Gastrocnemius medialis (tissue), 4 donors: ENCODE data around the gene GADD45B. TPM values are rescaled to one million over a fixed set of nuclear protein-coding genes. Genes with fewer than 3 reads are reported as not detected.
"Not testable (repeated sequence)": the region's sequence is repeated elsewhere in the genome, so short reads cannot be mapped to it uniquely, and the experiment has no call there.

Experiments
- ATAC-seq, 2 donors: fragments of 150-250 bp; one replicate each; pipeline ENCODE4 v1.9.1; 2016
- DNase-seq, 2 donors: peaks; one replicate each; pipeline ENCODE4 v3.0.0-alpha.2; 2019
- H3K27ac ChIP-seq, 4 donors: fragments of 200-600 bp; sonication (generic); 1 replicate in 1 of 4; 2 replicates in 3 of 4; pipeline ENCODE4 v1.5.1; 2016 to 2018; ENCODE audit warnings: mild to moderate bottlenecking in 2 of 4, moderate library complexity in 1 of 4
- H3K27me3 ChIP-seq, 3 donors: fragments of 200-600 bp; sonication (generic) in 2 of 3; 1 replicate in 1 of 3; 2 replicates in 2 of 3; pipeline versions ENCODE4 v1.5.1 to v1.6.0; 2016 to 2019; ENCODE audit warnings: mild to moderate bottlenecking in 1 of 3, moderate library complexity in 1 of 3
- H3K36me3 ChIP-seq, 2 donors: fragments of 200-600 bp; sonication (generic) in 1 of 2; one replicate each; pipeline ENCODE4 v1.5.1; 2017 to 2018
- H3K4me1 ChIP-seq, 2 donors: fragments of 200-600 bp; sonication (generic) in 1 of 2; one replicate each; pipeline ENCODE4 v1.5.1; 2016 to 2017; ENCODE audit warnings: mild to moderate bottlenecking in 2 of 2
- H3K4me3 ChIP-seq, 4 donors: fragments of 200-600 bp; sonication (generic) in 3 of 4; 1 replicate in 1 of 4; 2 replicates in 3 of 4; pipeline ENCODE4 v1.5.1; 2016 to 2019; ENCODE audit warnings: mild to moderate bottlenecking in 2 of 4
- H3K9me3 ChIP-seq, 3 donors: fragments of 200-600 bp; sonication (generic) in 2 of 3; 1 replicate in 1 of 3; 2 replicates in 2 of 3; pipeline ENCODE4 v1.5.1; 2016 to 2019
- CTCF ChIP-seq, 5 experiments: fragments of 450-650 bp in 3 of 5; fragments of 200-600 bp in 2 of 5; sonication (generic) in 2 of 5; IDR thresholded peaks in 4 of 5; conservative IDR thresholded peaks in 1 of 5; 1 replicate in 4 of 5; 2 replicates in 1 of 5; pipeline ENCODE4 v1.5.1; 2016 to 2019; ENCODE audit warnings: antibody characterized with exemption in 5 of 5, mild to moderate bottlenecking in 3 of 5, moderate library complexity in 3 of 5
- POLR2A ChIP-seq, 2 donors: fragments of 450-650 bp; IDR thresholded peaks; one replicate each; pipeline ENCODE4 v1.6.1; 2017; ENCODE audit warnings: antibody characterized with exemption in 2 of 2, mild to moderate bottlenecking in 2 of 2, moderate library complexity in 2 of 2
- in situ Hi-C, 4 donors: fragments of 200-750 bp; cut with MboI; loops; one replicate each; pipeline versions ENCODE4 v1.15.0 to v1.8.0; 2017; ENCODE audit warnings: low sequenced_read_pairs in 4 of 4
- intact Hi-C: fragments of 100-400 bp; cut with DNase I; formaldehyde crosslinking; loops from one replicate; pipeline ENCODE4 v1.15.1; 2023; ENCODE audit warnings: low total_unique reads
- total RNA-seq, 4 donors: library from RNA; depleted of rRNA; stranded (reverse); fragments of >200 nt; gene quantifications; one replicate each; pipeline versions ENCODE4 v1.1.0 to v1.2.3, GENCODE V29; 2016

Gene GADD45B
- total RNA-seq, 4 donors from 2014 or later = 32.2 to 48.7 (median 41.7) TPM

GRCh38 chr19:2491130-2491801 lies 15.3 kb downstream of the GADD45B start:
- in situ Hi-C loops = no loop called here
- H3K4me3 ChIP-seq = no peak overlapping the region
- TF ChIP-seq POLR2A (IDR thresholded peaks at IDR 0.05) (no peak), CTCF (IDR thresholded peaks at IDR 0.05 in 4 of 5, conservative IDR thresholded peaks at IDR 0.05 in 1 of 5) (no peak)
- H3K27ac ChIP-seq = peak overlapping the region in 2 of 4 donors; percentile 12 to 34
- peak; percentile 59 to 87 for DNase-seq
- no peaks in the 10 kb centered on the region for H3K27me3 ChIP-seq
- intact Hi-C loops = no loop called here
- no peaks in the 10 kb centered on the region for H3K9me3 ChIP-seq
- peaks cover 30 to 51% of the 10 kb centered on the region in 2 donors for H3K4me1 ChIP-seq
- no peaks in the 10 kb centered on the region for H3K36me3 ChIP-seq
- ATAC-seq = peak in 1 of 2 donors; percentile 21

- no peak for DNase-seq
- Histone ChIP-seq H3K27me3 (no peaks in the 10 kb centered on the region), H3K4me1 (peaks cover 31 to 54% of the 10 kb centered on the region in 2 donors), H3K9me3 (no peaks in the 10 kb centered on the region), H3K36me3 (no peaks in the 10 kb centered on the region), H3K4me3 (no peak overlapping the region), H3K27ac (no peak overlapping the region)
- in situ Hi-C loops (no loop called here), intact Hi-C loops (no loop called here)
- no peak for ATAC-seq
- TF ChIP-seq CTCF (IDR thresholded peaks at IDR 0.05 in 4 of 5, conservative IDR thresholded peaks at IDR 0.05 in 1 of 5) = no peak
- TF ChIP-seq POLR2A (IDR thresholded peaks at IDR 0.05) = no peak
Measured at GRCh38 chr19:2492870-2493269, 16.9 kb downstream of the GADD45B start.

GRCh38 chr19:2493448-2493847 lies 17.5 kb downstream of the GADD45B start:
- H3K27ac ChIP-seq, ATAC-seq, intact Hi-C loops, in situ Hi-C loops, H3K36me3 ChIP-seq, DNase-seq, H3K9me3 ChIP-seq, H3K4me3 ChIP-seq, H3K27me3 ChIP-seq: not testable (repeated sequence)
- H3K4me1 ChIP-seq = peaks cover 31 to 49% of the 10 kb centered on the region in 2 donors

- Histone ChIP-seq H3K27me3 (no peaks in the 10 kb centered on the region), H3K4me3 (peak overlapping the region in 2 of 4 donors; percentile 60 to 80), H3K4me1 (peaks cover 31 to 48% of the 10 kb centered on the region in 2 donors), H3K36me3 (no peaks in the 10 kb centered on the region), H3K9me3 (no peaks in the 10 kb centered on the region), H3K27ac (peak overlapping the region in 2 of 4 donors; percentile 89 to 95)
- in situ Hi-C loops = no loop called here
- intact Hi-C loops = loop anchor here (2.0 kb wide), 1 partner anchor 17 kb away; the partner anchor contains the start of gene GADD45B
- no peak for TF ChIP-seq POLR2A (IDR thresholded peaks at IDR 0.05)
- no peak for TF ChIP-seq CTCF (IDR thresholded peaks at IDR 0.05 in 4 of 5, conservative IDR thresholded peaks at IDR 0.05 in 1 of 5)
- ATAC-seq (no peak), DNase-seq (no peak)
Measured at GRCh38 chr19:2494084-2494446, 18.1 kb downstream of the GADD45B start.

- H3K36me3 ChIP-seq = no peaks in the 10 kb centered on the region
- DNase-seq = peak; percentile 46 to 71
- peak; percentile 50 to 57 for ATAC-seq
- no peaks in the 10 kb centered on the region for H3K9me3 ChIP-seq
- peak overlapping the region; percentile 89 to 95 (median 91) for H3K27ac ChIP-seq
- H3K27me3 ChIP-seq = no peaks in the 10 kb centered on the region
- TF ChIP-seq POLR2A (IDR thresholded peaks at IDR 0.05) = peak in 1 of 2 donors; percentile 15
- no peak for TF ChIP-seq CTCF (IDR thresholded peaks at IDR 0.05 in 4 of 5, conservative IDR thresholded peaks at IDR 0.05 in 1 of 5)
- peaks cover 27 to 45% of the 10 kb centered on the region in 2 donors for H3K4me1 ChIP-seq
- in situ Hi-C loops = no loop called here
- H3K4me3 ChIP-seq = peak overlapping the region; percentile 57 to 80 (median 60)
- intact Hi-C loops = loop anchor here (2.0 to 5.0 kb wide), 2 partner anchors 18 to 48 kb away; partner anchors contain the start of gene GADD45B
Measured at GRCh38 chr19:2494447-2495129, 18.7 kb downstream of the GADD45B start.
